ENCODE results near the gene CBX8.

CBX8 gene

DNA sequence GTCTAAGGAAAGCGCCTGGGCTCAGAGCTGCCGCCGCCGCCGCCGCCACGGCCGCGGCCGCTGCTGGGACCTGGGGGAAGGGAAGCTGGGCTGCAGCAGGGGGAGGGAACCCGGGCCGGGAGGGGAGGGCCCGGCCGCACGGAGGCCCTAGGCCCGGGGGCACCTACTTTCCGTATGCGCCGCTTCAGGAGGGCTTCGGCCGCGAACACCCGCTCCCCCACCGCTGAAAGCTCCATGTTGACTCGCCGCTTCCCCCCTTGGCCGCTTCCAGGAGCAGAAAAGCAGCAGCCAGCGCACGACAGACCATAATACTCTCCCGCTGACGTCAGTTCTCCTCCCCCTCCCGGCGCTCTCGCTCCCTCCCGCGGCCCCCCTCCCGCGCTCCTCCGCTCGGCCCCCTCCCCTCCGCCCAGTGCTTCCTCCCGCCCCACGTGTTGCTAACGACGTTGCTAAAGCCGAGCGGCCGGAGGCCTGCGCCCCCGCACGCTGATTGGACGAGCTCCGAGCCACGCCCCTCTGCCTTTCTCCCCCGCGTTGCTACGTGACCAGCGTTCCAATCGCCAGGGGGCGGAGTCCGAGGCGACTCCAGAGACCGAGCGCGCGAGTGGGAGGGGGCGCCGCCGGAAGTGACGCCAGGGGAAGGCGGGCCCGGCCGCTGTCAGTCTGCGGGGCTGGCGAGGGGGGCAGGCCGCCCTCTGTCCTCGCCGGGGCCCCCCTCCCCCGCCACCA, at the start of gene CBX8:
CBX8 (minus strand) TSS at position 315 of the 729 bp plus-strand sequence; CDS start at position 236, 79 bp downstream.
- DNase-seq: peak; percentile 99

DNA sequence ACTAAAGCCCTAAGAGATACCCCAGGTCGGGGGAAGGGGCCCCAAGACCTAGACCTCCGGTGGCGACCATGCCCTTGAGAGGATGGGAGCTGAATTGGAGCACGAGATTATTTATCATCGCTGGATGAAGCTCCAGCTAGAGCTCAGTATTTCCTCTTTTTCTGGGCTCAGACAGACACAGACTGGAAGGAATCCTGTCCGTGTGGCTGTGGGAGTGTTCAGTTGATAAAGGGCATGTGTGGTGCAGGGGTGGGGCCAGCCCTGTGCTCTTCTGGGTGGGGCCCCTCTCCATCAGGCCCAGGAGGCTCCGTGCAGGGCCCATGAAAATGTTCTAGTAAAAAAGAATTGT, 48.7 kb upstream of the CBX8 start:
- DNase-seq: no peak

DNA sequence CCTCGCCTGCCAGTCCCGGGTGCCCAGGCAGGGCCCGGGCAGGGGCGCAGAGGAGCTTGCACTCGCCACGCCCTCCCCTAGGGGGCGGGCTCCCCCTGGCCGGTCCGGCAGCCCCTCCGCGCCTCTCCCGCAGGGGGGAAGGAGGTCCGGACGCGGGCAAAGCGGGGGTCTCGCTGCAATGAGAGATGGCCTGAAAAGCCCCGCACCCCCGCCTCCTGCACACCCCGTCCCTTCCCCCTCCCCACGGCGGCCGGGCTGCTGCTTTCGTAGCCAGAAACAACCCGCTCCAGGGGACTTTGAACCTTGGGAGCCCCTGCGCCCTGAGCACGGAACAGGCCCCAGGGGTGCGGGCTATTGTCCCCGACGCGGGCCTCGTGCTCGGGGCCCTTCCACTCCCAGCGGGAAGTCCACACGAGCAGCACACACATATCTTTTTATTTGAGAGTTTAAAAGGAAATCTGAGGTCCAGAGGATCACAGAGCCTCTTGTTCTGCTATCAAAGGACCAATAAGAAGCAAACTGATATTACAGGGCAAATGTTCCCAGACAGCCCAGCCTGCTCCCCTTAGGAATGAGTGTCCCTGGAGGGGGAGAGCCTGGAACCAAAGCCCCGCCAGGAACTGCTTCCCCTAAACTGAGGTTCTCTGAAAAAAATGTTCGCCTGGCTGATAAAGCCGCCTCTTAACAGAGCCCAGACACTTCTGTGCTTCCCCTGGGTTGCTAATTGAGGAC, 48.2 kb upstream of the CBX8 start:
- DNase-seq: peak; percentile 50

DNA sequence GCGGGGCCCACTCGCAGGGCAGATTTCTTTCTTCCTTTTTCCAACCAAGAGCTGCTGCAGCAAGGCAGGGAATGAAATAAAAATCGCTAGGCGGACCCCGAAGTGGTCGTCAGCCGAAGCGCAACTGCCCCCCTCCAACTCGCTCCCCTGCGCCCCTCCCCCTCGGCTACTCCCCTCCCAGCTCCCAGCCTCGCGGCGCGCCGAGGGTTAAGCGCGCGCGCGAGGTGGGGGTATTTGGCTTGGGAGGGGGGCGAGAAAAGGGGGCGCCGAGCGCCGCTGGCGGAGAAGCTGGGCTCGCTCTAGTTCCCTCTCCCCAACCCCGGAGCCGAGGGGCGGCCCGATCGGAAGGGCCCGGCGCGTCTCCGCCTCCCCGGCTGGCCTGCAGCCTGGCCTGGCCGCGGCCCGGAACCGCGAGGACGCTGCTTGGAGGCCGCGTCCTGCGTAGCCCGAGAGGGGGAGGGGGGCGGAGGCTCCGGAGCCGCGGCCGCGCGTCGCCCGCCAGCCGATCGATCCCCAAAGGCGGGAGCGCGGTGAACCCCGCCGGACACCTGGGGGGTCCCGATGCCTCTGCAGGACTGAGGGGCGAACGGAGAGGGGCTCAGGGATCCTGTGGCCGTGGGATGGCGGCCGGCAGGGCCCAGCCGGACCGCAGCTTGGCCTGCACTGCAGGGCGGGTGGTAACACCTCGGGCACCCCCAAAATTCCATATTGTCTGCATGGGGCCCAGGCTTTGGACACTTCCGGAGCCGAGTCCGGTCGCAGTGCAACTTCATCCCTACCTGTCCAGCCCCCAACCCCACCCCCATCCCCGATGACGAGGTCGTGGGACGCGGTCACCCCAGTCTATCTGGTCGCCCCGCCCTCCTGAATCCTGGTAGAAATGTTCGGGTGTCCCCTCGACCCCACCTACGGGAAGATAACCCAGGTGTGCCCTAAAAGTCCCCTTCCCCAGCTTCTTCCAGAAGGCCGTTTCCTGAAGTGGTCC, 47.2 kb upstream of the CBX8 start:
- no peak for DNase-seq

DNA sequence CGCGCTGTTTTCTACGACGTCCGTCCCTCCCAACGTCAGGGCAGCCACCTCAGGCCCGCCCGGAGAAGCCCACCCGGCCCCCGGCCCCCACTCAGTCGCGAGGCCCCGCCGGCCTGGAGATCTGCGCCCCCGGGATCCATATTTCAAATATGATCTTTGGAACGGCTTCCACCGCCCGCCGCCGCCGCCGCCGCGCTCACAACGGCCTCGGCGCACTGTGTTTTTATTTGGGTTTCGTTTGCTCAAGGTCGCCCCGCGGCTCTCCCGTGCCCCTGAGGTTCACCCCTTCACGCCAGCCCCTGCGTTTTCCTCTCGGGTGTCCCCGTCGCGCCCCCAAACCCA, 46.6 kb upstream of the CBX8 start:
- DNase-seq: no peak

DNA sequence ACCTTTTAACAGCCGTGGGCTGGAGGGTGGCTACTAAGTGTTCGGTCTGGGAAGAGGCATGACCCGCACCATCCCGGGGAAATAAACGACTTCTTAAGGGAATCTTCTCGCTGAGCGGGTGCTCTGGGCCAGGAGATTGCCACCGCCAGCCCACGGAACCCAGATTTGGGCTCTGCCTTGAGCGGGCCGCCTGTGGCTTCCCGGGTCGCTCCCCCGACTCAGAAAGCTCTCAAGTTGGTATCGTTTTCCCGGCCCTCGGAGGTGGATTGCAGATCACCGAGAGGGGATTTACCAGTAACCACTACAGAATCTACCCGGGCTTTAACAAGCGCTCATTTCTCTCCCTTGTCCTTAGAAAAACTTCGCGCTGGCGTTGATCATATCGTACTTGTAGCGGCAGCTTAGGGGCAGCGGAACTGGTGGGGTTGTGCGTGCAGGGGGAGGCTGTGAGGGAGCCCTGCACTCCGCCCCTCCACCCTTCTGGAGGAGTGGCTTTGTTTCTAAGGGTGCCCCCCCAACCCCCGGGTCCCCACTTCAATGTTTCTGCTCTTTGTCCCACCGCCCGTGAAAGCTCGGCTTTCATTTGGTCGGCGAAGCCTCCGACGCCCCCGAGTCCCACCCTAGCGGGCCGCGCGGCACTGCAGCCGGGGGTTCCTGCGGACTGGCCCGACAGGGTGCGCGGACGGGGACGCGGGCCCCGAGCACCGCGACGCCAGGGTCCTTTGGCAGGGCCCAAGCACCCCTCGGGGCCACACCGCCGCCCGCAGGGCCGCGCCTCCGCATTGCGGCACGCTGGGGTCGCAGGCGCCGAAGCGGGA, 46.0 kb upstream of the CBX8 start:
- DNase-seq: no peak

DNA sequence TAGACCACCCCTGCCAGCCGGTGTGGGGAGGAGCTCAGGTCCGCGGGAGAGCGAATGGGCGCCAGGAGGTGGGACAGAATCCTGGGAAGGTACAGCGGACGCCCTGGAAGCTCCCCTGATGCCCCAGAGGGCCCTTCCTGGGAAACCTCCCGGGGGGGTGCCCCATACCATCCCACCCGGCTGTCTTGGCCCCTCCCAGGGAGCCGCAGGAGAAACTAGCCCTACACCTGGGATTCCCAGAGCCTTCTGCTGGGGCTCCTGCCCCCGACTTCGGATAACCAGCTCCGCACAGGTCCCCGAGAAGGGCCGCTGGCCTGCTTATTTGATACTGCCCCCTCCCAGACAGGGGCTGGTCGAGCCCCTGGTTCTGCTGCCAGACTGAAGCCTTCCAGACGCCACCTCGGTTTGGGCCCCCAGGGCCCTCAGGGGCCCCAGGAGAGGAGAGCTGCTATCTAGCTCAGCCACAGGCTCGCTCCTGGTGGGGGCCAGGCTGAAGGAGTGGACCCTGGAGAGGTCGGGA, 45.3 kb upstream of the CBX8 start:
- DNase-seq: no peak

DNA sequence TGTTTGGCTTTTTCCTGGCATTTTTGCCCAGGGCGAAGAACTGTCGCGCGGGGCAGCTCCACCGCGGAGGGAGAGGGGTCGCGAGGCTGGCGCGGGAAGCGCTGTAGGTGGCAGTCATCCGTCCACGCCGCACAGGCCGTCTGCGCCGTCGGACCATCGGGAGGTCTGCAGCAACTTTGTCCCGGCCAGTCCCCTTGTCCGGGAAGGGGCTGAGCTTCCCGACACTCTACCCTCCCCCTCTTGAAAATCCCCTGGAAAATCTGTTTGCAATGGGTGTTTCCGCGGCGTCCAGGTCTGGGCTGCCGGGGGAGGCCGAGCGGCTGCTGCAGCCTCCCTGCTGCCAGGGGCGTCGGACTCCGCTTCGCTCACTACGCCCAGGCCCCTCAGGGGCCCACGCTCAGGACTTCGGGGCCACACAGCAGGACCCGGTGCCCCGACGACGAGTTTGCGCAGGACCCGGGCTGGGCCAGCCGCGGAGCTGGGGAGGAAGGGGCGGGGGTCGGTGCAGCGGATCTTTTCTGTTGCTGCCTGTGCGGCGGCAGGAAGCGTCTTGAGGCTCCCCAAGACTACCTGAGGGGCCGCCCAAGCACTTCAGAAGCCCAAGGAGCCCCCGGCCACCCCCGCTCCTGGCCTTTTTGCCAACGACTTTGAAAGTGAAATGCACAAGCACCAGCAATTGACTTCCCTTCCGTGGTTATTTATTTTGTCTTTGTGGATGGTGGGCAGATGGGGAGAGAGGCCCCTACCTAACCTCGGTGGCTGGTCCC, 44.7 kb upstream of the CBX8 start:
- no peak for DNase-seq

DNA sequence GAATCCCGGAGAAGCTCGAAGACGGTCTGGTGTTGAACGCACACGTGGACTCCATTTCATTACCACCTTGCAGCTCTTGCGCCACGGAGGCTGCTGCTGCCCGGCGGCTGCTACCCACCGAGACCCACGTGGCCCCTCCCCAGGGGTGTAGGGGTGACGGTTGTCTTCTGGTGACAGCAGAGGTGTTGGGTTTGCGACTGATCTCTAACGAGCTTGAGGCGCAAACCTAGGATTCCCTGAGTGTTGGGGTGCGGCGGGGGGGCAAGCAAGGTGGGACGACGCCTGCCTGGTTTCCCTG, 44.1 kb upstream of the CBX8 start:
- no peak for DNase-seq

DNA sequence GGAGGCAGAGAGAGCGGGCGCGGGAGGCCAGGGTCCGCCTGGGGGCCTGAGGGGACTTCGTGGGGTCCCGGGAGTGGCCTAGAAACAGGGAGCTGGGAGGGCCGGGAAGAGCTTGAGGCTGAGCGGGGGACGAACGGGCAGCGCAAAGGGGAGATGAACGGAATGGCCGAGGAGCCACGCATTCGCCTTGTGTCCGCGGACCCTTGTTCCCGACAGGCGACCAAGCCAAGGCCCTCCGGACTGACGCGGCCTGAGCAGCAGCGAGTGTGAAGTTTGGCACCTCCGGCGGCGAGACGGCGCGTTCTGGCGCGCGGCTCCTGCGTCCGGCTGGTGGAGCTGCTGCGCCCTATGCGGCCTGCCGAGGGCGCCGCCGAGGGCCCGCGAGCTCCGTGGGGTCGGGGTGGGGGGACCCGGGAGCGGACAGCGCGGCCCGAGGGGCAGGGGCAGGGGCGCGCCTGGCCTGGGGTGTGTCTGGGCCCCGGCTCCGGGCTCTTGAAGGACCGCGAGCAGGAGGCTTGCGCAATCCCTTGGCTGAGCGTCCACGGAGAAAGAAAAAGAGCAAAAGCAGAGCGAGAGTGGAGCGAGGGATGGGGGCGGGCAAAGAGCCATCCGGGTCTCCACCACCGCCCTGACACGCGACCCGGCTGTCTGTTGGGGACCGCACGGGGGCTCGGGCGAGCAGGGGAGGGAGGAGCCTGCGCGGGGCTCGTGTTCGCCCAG, 43.6 kb upstream of the CBX8 start:
- DNase-seq: no peak

DNA sequence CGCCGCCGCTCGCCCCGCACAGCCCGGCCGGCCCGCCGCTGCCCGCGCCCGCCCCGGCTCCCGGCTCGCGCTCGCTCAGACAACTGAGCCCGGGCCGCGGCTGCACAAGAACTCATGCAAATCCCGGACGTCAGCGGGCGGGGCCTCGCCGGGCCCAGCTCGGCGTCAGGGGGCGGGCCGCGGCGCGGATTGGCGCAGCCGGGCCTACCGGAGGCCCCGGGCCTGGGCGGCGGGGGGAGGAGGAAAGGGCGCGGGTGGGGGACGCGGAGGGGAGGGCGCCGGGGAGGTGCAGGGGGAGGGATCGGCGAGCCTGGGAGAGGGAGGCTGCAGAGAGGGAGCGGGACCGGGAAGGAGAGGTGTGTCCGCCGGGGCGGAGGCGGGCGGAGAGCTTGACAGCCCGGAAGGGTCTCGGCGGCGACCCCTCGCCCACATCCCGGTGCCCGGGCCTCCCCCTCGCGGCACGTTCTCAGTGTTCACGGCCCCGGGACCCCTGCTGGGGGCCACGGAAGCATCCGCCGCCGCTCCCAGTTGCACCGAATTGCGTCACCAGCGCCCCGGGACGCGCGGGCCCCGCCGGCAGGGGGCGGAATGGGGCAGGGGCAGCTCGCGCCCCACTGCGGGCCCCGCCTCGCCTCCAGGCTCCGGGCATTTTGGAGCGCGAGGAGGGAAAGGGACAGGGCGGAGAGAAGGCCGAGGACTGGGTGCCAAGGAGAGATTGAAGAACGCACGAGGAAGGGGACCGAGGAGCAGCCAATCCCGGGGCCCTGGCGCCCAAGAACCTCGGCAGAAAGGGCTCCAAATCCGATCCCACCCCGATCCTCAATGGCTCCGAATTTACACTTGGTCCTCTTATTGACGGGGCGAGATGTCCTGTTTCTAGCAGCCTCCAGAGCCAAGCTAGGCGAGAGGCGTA, 42.7 kb upstream of the CBX8 start, which contains the start of gene CBX4:
CBX4 (minus strand) TSS at position 85 of the 913 bp plus-strand sequence. CDS start 189 bp downstream, outside the sequence.
- peak; percentile 91 for DNase-seq

DNA sequence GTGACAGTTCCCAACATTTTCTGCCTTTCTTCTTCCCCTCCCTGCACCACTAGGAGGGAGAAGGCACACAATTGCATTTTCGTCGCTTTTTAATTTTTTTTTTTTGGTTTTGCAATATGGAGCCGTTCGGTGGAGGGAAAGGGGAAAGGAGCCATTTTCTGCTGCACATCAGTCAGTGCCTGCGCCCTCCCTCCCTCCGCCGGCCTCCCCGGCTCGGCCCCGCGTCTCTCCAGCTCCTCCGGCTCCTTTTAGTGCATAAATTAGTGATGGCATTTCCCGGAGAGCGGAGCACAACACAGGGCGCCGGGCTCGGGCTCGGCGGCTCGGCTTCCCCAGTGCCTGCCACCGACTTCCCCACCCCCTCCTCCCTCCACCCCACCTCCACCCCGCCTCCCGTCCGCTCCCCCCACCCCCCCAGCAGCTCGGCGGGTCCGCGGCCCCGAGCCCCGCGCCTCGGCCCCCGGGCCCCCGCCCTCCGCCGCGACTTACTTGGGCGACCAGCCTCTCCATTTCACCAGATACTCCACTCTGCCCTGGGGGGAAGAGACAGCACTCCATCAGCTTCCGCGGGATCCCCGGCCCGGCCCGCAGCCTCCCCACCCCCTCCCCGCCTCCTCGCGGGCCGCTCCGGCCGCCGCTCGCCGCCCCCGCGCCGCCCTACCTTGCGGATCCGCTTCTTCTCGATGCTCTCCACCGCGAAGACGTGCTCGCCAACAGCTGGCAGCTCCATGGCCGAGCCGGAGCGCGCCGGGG, 41.8 kb upstream of the CBX8 start:
- peak; percentile 43 for DNase-seq

DNA sequence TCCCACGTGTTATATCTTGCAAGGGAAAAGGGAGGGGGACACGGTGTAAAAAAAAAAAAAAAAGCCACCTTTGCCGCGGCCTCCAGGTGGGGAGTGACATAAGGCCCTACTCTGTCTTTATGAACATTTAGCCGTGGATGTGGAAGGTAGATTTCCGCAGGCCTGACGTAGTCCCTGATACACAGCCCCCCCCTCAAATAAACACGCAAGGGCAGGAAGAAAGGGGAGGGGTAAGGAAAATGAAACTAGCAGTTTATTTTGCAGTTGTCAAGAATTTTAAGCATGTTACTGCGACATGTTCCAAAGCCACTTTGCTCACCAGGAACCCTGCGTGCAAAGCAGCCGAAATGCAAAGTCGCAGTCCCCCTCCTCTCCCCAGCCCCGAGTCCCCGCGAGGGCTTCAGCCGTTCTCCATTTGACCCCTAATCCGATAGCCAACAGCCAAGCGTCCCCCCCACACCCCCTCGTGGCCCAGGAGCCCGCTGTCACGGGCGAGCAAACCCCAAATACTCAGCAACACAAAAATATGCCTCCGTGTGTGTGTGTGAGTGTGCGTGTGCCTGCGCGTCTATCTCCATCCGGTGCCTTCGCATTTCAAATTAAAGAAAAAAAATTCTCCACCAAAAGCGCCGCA, 41.1 kb upstream of the CBX8 start:
- DNase-seq: no peak

DNA sequence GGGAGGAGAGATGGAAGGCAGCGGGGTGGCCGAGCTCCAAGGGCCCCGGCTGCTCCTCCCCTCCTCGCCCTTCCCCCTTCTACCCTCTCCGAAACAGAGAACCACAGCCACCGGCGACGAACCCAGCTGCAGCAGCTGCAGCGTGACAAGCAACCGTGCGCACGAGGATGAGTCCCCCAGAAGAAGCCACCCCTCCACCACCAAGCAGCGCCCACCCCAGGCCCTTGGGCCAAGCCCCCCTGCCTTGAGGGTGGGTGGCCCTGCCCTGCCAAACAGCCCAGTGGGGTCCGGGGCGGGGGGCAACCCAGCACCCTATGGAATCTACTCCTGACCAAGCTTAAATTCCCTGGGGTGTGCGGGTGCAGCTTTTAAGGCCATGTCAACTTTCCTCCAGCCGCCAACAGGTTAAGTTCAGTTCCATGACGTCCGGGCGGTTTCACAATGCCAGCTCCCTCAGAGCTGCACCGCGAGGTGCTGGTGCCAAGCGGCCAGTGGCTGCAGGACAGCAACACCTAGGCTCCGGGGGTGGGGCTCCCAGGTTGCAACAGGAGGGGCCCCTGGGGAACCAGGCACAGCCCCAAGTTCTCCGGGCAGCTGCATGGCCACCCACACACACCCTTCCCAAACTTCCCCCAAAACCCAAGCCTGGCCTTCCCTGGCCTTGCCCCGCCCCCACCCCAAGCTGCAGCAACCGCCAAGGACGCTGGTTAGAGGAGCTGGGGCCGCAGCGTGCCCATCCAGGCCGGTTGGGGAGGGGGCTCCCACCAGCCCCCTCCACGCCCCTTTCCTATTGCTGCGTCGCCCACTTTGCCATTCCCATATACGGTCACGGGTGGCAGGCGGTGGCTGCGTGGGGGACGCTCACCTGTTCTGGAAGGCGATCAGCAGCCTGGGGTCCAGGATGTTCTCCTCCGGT, 40.4 kb upstream of the CBX8 start:
- no peak for DNase-seq

DNA sequence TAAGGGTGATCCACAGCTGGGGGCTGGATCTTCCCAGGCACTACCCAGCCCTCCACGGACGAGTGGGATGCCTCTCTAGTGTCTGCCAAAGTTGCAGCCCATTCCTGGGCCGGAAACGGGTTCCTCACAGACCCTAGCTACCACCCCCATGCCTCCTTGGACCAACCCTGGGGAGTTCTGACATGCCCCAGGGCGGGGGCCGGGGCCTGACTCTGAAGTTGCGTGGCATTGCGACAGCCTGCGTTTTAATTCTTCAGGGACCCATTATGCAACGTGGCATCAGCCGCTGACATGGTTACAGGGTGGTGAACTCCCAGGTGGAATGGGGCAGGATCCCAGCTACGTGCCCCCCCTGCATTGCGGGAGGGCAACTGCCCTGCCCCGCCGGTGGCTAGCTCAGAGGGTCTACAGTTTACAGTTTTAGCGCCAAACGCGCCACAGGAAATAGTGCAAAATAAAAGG, 39.7 kb upstream of the CBX8 start:
- DNase-seq: no peak

DNA sequence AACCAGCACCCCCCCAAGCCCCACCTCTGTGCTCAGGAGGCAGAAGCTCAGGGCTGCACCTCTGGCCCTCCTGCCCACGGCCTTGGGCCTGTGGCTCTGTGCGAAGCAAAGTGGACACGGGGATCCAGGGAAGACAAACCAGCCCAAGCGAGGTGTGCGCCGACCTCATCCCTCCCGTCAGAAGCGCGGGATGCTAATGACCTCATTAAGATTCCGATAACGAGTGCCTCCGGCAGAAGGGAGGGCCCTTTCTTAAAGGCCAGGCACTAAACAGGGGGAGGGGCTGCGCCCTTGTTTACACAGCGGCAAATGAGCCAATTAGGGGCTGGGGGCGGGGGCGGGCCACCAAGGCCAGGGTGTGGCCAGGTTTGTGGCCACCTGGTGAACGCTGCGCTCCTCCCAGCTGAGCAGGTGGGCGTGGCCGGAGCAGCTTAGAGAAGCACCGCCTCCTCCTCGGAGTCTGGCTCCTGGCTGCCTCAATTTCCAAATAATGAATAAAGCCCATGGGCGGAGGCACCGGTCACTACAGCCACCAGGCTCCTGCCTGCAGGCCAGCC, 39.2 kb upstream of the CBX8 start:
- DNase-seq: no peak

DNA sequence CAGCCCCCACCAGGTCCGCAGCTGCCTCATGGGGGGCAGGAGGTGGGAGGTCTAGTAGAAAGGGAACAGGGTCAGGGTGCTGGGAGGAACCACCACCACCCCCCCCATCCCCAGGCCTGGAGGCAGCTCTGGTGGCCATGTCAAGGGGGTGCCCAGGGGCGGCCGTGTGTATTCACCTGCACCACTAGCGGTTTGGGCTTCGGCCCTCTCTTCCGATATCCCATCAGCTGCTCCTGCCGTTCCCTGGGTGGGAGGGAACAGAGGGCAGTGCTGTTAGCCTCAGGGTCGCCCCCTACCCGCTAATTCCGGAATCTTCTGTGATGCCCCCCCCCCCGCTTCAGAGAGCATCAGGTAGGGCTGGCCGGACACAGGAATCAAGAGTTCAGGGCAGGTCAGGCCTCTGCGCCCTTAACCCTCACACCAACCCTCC, 38.6 kb upstream of the CBX8 start:
- no peak for DNase-seq
